Activated CD8-positive, alpha-beta memory T cell treated with anti-CD3 and anti-CD28 coated beads, Interleukin-2, amount 10 ng/mL, durations not matched to agents 7 days and 5 days (primary cell): Measurements from ENCODE around the gene RMND5A. TPM values are rescaled to one million over a fixed set of nuclear protein-coding genes. Genes with fewer than 3 reads are reported as not detected.

Experiments used
- ATAC-seq: fragments of 150-1000 bp; cut with Tn5 transposase; one replicate; pipeline ENCODE4 v1.10.0; 2021; ENCODE audit warnings: moderate library complexity
- CTCF ChIA-PET: fragments of 350-600 bp; sonication (Branson Sonifier 250); formaldehyde crosslinking; loops from one replicate; lab custom pipeline; 2021; ENCODE audit warnings: antibody characterized with exemption; lab: Charles Lee
- DNase-seq: peaks from one replicate; pipeline ENCODE4 v3.0.0-alpha.2; 2020
- H3K27ac Mint-ChIP-seq: one replicate; pipeline ENCODE4 v1.8.0; 2021; ENCODE audit warnings: mild to moderate bottlenecking, mixed read lengths
- H3K27me3 Mint-ChIP-seq: one replicate; pipeline ENCODE4 v1.8.0; 2021; ENCODE audit warnings: mixed read lengths
- H3K36me3 Mint-ChIP-seq: one replicate; pipeline ENCODE4 v1.8.0; 2021; ENCODE audit warnings: mild to moderate bottlenecking, mixed read lengths
- H3K4me1 Mint-ChIP-seq: one replicate; pipeline ENCODE4 v1.8.0; 2021; ENCODE audit warnings: mixed read lengths
- H3K4me3 Mint-ChIP-seq: one replicate; pipeline ENCODE4 v1.8.0; 2021; ENCODE audit warnings: mild to moderate bottlenecking, moderate library complexity, mixed read lengths
- H3K9me3 Mint-ChIP-seq: one replicate; pipeline ENCODE4 v1.8.0; 2022; ENCODE audit warnings: low read depth, mixed read lengths
- total RNA-seq, 2 experiments: library from RNA; stranded (reverse); gene quantifications; one replicate each; pipeline ENCODE4 v1.2.3, GENCODE V29; 2021

RMND5A gene
- total RNA-seq, 2 experiments from 2014 or later: 37.0 to 43.2 TPM

DNA sequence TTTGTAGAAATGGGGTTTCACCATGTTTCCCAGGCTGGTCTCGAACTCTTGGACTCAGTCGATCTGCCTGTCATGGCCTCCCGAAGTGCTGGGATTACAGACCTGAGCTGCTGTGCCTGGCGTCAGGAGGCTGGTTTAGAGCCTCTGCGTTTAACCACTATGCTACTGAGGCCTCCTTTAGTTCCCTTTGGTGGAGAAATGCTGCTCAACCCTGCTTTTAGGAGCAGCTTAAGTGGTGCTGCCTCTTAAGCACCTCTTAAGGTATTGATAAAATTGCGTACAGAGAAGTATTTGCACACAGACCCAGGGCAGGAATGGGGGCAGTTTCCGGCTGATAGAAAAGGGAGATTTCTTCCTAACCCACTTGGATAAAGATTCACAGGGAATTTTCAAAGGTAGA lies 62.7 kb downstream of the RMND5A start:
- Mint-ChIP-seq H3K4me1 (peaks cover 49% of the 10 kb centered on the region), H3K27ac (no peak overlapping the region), H3K36me3 (peaks cover 35% of the 10 kb centered on the region), H3K9me3 (no peaks in the 10 kb centered on the region), H3K4me3 (no peak overlapping the region), H3K27me3 (no peaks in the 10 kb centered on the region)
- CTCF ChIA-PET: interaction anchor here (0.9 to 9.9 kb wide), 3 partner anchors 15 to 25 kb away, joined by 4 to 113 read pairs (median 20); no protein-coding TSS in a partner anchor
- no peak for DNase-seq
- ATAC-seq: no peak

DNA sequence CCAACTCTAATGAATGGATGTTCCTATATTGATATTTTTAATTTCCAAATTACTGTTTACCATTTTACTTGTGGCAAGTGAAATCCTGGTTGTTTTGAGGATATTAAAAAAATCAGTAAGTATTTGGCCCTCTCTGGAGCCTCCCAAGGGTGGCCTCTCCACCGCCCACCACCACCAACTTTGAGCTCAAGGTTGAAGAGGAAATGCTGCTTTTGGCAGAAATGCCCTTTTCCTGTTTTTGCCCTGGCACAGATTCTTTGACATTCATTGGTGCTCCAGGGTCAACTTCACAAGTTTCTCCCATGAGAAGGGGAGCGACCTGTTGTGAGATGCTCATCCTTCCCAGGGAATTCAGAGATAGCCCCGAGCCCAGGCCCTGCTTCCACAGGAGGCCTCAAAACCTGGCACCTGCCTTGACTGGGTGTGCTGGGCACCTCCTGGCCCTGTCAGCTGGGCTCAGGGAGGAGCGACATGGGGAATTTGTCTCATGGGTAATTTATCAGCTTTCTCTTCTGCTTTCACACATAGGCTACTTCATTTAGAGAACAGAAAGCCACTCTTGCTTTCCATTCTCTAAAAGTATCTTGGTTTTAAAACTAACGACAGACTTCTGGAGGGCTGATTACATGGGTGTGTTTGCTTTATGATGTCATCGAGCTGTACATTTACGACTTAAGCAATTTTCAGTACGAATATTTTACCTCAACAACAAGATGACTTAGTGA lies 63.7 kb downstream of the RMND5A start:
- H3K27ac Mint-ChIP-seq: peak overlapping the region; percentile 100
- no peak for ATAC-seq
- H3K4me1 Mint-ChIP-seq: peaks cover 57% of the 10 kb centered on the region
- peaks cover 45% of the 10 kb centered on the region for H3K36me3 Mint-ChIP-seq
- H3K9me3 Mint-ChIP-seq: no peaks in the 10 kb centered on the region
- peak overlapping the region; percentile 27 for H3K4me3 Mint-ChIP-seq
- CTCF ChIA-PET: interaction anchor here (1.2 to 9.9 kb wide), 4 partner anchors 9 to 24 kb away, joined by 3 to 113 read pairs (median 4); no protein-coding TSS in a partner anchor
- no peak for DNase-seq
- no peaks in the 10 kb centered on the region for H3K27me3 Mint-ChIP-seq

DNA sequence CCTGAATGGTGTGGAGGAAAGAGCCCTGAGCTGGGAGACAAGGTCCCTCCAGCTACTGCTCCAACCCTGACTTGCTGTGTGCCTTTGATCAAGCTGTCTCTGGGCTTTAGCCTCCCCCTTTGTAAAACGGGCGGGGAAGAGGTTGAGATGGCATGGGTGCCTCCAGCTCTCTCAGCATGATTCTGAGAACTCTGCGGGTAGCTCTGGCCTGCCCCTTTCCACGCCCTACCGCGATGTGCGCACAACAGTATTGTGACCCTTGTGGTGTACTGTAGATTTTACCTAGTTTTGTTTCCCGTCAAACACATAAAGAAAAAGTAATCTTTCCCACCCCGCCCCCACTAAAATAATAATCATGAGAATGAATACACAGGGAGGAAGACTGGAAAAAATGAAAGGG lies 65.4 kb downstream of the RMND5A start:
- H3K4me3 Mint-ChIP-seq: peak overlapping the region; percentile 92
- H3K4me1 Mint-ChIP-seq: peaks cover 57% of the 10 kb centered on the region
- CTCF ChIA-PET: interaction anchor here (0.9 to 9.9 kb wide), 8 partner anchors 9 to 36 kb away, joined by 3 to 113 read pairs (median 4); no protein-coding TSS in a partner anchor
- H3K36me3 Mint-ChIP-seq: peaks cover 56% of the 10 kb centered on the region
- H3K9me3 Mint-ChIP-seq: no peaks in the 10 kb centered on the region
- H3K27me3 Mint-ChIP-seq: no peaks in the 10 kb centered on the region
- DNase-seq (peak; percentile 95), ATAC-seq (peak; percentile 71)
- peak overlapping the region; percentile 100 for H3K27ac Mint-ChIP-seq

DNA sequence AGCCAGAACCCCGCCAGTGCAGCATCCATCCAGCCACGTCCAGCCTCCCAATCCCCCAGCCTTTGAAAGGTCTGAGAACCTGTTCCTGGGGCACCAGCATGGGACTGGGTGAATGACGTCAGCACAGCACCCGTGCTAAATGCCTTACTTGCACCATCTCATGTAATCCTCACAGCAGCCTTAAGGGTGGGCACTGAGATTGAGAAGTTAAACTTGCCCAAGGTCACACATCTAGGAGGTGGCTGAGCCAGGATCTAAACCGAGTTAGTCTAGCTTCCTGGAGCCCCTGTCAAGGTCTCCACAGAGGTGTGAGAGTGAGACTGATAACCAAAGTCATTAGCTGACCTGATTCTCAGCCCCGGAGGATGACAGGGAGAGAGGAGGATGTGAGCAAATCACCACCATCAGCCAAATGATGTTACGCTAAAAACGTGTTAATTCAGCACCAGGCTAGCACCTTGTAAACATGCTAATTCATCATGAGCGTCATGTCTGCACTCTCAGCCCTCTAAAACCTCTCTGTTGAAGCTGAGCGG lies 66.0 kb downstream of the RMND5A start:
- ATAC-seq (peak; percentile 63), DNase-seq (peak; percentile 90)
- Mint-ChIP-seq H3K9me3 (no peaks in the 10 kb centered on the region), H3K4me3 (peak overlapping the region; percentile 92), H3K4me1 (peaks cover 59% of the 10 kb centered on the region), H3K27me3 (no peaks in the 10 kb centered on the region), H3K36me3 (peaks cover 58% of the 10 kb centered on the region), H3K27ac (peak overlapping the region; percentile 100)
- CTCF ChIA-PET: interaction anchor here (0.9 to 9.9 kb wide), 11 partner anchors 9 to 35 kb away, joined by 3 to 113 read pairs (median 4); no protein-coding TSS in a partner anchor

DNA sequence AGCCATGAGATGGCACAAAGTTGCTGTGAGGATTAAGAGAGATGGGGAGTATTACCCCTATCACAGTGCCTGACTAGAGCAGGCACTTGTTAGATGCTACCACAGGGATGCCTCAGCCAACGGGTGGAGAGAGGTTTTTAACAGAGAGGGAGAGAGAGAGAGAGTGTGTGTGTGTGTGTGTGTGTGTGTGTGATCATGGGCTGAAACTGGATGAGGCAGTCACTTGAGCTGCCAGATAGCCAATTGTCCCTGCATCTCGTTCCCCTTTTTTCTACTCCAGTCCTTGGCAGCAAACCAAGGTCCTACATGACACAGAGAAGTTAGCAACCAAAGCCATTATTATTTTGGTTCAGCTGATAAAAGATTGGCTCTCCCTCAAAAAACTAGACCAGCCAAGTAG lies 67.6 kb downstream of the RMND5A start:
- no peak for ATAC-seq
- H3K27ac Mint-ChIP-seq: peak overlapping the region; percentile 100

DNA sequence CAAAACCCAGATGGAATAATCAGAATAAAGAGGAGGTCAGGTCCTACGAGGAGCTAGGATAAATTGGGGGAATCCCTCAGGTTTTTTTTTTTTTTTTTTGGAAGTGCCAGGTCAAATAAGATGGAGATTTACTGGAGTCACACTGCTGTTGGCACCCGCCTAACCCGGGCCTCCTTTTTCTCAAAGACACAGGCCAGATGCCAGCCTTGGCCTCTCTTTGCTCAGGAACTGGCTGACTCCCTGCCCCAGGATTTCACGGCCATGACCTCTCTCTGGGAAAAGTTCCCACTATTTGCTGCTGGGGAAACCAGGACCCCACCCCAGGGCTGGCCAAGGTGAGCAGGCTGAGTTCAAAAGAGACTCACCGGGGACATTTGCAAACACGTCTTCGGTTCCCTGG lies 68.1 kb downstream of the RMND5A start:
- peak overlapping the region; percentile 100 for H3K27ac Mint-ChIP-seq

More for the DNA sequence above, 67.6 kb downstream of the RMND5A start:
- Mint-ChIP-seq H3K4me1 (peaks cover 64% of the 10 kb centered on the region), H3K36me3 (peaks cover 58% of the 10 kb centered on the region), H3K27me3 (no peaks in the 10 kb centered on the region), H3K9me3 (no peaks in the 10 kb centered on the region), H3K4me3 (peak overlapping the region; percentile 92)
- CTCF ChIA-PET: interaction anchor here (0.8 to 9.9 kb wide), 2 partner anchors 20 to 24 kb away, joined by 3 to 113 read pairs; no protein-coding TSS in a partner anchor
- DNase-seq: peak; percentile 78

DNA sequence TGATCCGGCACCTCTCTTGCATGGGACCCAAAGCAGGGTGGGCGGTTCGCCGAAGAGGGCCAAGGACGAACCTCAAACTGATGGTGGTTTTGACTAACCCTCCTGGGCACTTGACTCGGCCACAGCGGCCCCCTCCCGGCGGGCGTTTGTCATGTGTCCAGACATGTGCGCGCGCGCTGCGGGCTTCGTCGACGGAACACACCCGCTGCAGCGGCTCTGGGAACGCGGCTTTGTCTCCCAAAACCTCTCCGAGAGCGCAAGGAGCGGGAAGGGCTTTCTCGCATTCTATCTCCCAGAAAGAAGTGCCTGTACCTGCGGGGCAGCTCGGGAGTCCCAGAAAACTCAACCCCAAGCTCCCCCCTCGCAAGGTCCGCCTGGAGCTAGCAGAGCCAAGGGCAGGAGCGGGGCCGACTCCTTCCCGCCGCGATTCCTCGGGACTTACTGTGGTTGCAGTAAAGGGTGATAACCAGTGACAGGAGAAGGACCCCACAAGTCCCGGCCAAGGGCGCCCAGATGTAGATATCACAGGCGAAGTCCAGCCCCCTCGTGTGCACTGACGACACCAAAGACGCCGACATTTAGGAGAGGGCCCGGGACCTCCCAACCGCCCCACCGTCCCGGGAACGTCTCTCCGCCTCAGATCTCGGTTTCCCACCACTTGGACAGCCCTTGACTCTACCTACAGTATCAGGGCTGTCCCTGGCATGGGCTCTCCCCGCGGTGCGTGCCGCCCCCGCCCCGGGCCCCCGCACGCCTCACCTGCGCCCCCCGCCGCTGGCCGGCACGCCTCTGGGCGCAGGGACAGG lies 69.0 kb downstream of the RMND5A start:
- CTCF ChIA-PET: interaction anchor here (10.4 kb wide), 1 partner anchor 18 kb away, joined by 148 read pairs; no protein-coding TSS in a partner anchor
- Mint-ChIP-seq H3K27me3 (no peaks in the 10 kb centered on the region), H3K9me3 (no peaks in the 10 kb centered on the region), H3K4me3 (peak overlapping the region; percentile 92), H3K4me1 (peaks cover 68% of the 10 kb centered on the region), H3K36me3 (peaks cover 55% of the 10 kb centered on the region), H3K27ac (peak overlapping the region; percentile 100)
- peak; percentile 85 for DNase-seq
- ATAC-seq: no peak

More for the DNA sequence above, 68.1 kb downstream of the RMND5A start:
- peaks cover 68% of the 10 kb centered on the region for H3K4me1 Mint-ChIP-seq
- DNase-seq (no peak), ATAC-seq (no peak)
- peak overlapping the region; percentile 92 for H3K4me3 Mint-ChIP-seq
- H3K27me3 Mint-ChIP-seq: no peaks in the 10 kb centered on the region
- CTCF ChIA-PET: interaction anchor here (0.8 to 9.9 kb wide), 2 partner anchors 19 to 24 kb away, joined by 3 to 113 read pairs; no protein-coding TSS in a partner anchor
- H3K9me3 Mint-ChIP-seq: no peaks in the 10 kb centered on the region
- H3K36me3 Mint-ChIP-seq: peaks cover 58% of the 10 kb centered on the region

DNA sequence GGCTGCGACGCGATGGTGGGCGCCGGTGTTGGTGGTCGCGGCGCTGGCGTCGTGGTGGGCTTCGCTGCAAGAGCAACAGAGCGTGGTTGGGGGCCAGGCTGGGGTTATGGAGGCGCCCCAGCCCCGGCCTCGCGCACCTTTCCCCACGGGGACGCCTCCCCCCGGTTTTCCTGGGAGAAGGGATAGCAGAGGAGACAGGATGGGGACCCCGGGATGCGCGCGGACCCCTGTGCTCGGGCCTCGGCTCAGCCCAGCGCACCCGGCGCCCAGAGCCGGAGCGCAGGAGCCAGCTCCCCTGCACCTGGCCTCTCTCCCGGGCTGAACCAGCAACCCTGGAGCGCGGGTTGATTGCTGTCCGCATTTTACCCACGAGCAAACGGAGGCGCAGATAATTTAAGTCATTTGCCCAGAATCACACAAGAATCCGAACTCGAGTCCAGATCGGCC lies 69.6 kb downstream of the RMND5A start:
- H3K4me1 Mint-ChIP-seq: peaks cover 68% of the 10 kb centered on the region
- no peaks in the 10 kb centered on the region for H3K27me3 Mint-ChIP-seq
- H3K9me3 Mint-ChIP-seq: no peaks in the 10 kb centered on the region
- H3K27ac Mint-ChIP-seq: peak overlapping the region; percentile 96
- CTCF ChIA-PET: interaction anchor here (10.4 kb wide), 1 partner anchor 17 kb away, joined by 148 read pairs; no protein-coding TSS in a partner anchor
- H3K4me3 Mint-ChIP-seq: peak overlapping the region; percentile 92
- ATAC-seq (no peak), DNase-seq (no peak)
- H3K36me3 Mint-ChIP-seq: peaks cover 49% of the 10 kb centered on the region

DNA sequence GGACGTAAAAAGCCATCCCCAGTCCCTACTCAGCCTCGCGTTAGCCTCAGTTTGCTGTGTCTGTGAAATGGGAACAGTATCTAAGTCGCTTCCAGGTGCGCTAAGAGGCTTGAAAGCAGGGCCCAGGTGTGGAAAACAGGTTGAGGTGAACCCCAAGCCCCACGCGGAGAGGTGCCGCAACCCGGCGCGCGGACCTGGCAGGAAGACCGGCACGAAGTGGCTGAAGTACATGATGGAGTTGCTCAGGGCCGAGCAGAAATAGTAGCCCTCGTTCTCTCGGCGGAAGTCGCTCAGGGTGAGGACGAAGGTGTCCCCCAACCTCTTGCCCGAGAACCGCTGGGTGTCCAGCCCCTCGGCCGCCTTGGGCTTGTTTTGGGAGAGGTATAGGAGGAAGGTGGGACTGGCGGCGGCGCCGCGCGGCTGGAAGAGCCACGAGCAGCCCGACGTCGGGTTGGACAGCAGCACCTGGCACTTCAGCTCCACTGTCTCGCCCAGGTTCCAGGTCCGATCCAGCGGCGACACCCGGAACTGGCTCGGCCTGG lies 70.1 kb downstream of the RMND5A start:
- peaks cover 2% of the 10 kb centered on the region for H3K9me3 Mint-ChIP-seq
- H3K4me1 Mint-ChIP-seq: peaks cover 68% of the 10 kb centered on the region
- peak overlapping the region; percentile 96 for H3K27ac Mint-ChIP-seq
- no peak for ATAC-seq
- no peaks in the 10 kb centered on the region for H3K27me3 Mint-ChIP-seq
- H3K4me3 Mint-ChIP-seq: peak overlapping the region; percentile 92
- CTCF ChIA-PET: interaction anchor here (1.3 to 10.4 kb wide), 4 partner anchors 17 to 34 kb away, joined by 3 to 148 read pairs (median 12); no protein-coding TSS in a partner anchor
- peak; percentile 64 for DNase-seq
- peaks cover 48% of the 10 kb centered on the region for H3K36me3 Mint-ChIP-seq

DNA sequence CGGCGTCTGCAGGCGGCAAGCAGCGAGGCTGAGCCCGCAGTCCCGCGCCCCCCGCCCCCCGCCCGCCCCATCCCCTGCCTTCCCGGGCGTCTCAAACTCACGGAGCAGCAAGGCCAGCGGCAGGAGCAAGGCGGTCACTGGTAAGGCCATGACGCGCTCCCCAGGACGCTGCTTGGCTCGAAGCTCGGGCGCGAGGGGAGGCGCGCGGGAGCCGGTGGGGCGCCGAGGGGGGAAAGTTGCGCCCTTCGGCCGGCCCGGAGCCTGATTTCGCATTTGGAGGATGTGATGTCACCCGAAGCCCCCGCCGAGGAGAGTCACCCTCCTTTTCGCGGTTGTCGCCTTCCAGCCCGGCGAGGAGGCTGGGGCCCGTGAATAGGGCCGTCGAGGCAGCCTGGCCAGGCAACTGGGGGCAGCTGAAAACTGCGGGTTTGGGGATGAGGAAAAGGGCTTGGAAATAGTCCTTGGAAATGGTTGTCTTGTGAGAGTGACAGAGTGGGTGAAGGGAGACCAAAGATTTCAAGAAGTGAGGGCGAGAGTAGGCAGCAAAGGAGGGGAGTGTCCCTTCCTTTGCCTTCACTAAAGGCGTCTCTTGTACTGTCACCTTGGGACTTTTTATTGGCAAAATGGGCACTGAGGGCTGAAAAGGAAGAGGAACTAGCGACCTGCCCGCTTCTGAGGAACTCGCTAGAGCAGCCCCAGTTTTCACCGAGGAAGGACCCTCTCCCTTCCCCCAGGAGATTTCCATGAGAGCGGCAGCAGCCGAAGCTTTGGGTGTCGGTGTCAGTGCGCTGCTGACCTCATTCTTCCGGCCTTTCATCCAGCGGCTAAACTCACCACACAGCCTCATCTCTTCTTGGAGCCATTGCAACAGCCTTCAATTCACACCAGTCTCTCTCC lies 70.8 kb downstream of the RMND5A start, which contains the start of gene CD8A:
Gene CD8A (minus strand): TSS at position 238 of the 897 bp plus-strand sequence. CDS start 88 bp downstream, at position 150.
- Mint-ChIP-seq H3K4me1 (peaks cover 68% of the 10 kb centered on the region), H3K9me3 (peaks cover 7% of the 10 kb centered on the region), H3K36me3 (peaks cover 48% of the 10 kb centered on the region), H3K27ac (peak within 1 kb of the TSS; percentile 99), H3K4me3 (peak within 1 kb of the TSS; percentile 92), H3K27me3 (no peaks in the 10 kb centered on the region)
- CTCF ChIA-PET: interaction anchor here (1.0 to 10.4 kb wide), 7 partner anchors 9 to 33 kb away, joined by 3 to 148 read pairs (median 5); no protein-coding TSS in a partner anchor
- peak; percentile 43 for ATAC-seq
- DNase-seq: peak; percentile 92

DNA sequence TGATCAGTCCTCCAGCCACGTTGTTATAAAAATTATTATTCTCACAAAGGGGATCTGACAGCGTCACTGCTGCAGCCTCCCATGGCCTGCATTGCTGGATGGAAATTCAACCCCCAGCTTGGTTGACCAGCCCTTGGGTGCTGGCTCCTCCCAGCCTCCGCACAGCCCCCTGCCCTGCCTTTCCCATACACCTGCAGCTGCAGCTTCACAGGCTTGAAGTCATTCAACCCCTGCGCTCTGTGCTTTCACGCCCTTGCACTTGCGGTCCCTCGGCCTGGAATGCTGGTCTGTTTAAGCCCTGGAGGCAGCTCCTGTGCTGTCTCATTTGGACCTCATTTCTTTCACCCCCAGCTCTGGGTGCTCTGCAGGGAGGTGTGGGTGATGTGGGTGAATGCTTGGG lies 71.5 kb downstream of the RMND5A start:
- Mint-ChIP-seq H3K27me3 (no peaks in the 10 kb centered on the region), H3K9me3 (peaks cover 14% of the 10 kb centered on the region), H3K4me3 (peak overlapping the region; percentile 92), H3K4me1 (peaks cover 66% of the 10 kb centered on the region), H3K36me3 (peaks cover 49% of the 10 kb centered on the region), H3K27ac (peak overlapping the region; percentile 99)
- DNase-seq (peak; percentile 68), ATAC-seq (peak; percentile 6)
- CTCF ChIA-PET: interaction anchor here (1.0 to 10.4 kb wide), 8 partner anchors 8 to 33 kb away, joined by 3 to 148 read pairs (median 4); no protein-coding TSS in a partner anchor
